ENCODE data around the gene KRT75.
"Not testable (repeated sequence)": the region's sequence is repeated elsewhere in the genome, so short reads cannot be mapped to it uniquely, and the experiment has no call there.

Gene KRT75

DNA sequence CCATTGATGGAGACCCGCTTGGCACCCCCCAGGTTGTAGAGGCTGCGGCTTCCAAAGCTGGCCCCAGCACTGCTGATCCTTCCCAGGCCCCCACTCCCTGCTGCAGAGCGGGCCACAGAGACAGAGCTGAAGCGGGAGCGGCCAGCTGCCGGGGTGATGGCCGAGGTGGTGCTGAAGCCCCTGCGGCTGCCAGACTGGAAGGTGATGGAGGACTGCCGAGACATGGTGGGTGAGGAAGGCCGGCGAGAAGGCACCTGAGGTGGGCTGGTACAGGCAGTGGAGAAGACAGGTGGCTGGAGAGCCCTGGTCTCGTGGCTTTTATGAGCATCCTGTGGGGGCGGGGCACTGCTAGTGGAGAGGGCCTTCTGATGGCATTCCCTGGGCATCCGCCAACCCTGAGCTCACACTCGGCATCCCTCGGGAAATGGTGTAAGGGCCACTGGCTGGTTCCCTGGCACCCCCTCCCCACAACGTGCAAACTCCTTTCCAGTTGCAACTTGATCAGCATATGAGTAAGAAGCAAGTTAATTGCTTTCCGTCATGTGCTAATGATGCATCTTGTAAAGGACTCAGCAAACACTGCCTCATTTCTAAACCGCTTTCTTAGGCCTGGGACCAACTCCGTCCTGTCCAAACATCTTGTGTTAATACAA is at the start of gene KRT75:
Gene KRT75 (minus strand): TSS at position 291 of the 653 bp plus-strand sequence. CDS start 67 bp downstream, at position 224.
- no peak for DNase-seq

DNA sequence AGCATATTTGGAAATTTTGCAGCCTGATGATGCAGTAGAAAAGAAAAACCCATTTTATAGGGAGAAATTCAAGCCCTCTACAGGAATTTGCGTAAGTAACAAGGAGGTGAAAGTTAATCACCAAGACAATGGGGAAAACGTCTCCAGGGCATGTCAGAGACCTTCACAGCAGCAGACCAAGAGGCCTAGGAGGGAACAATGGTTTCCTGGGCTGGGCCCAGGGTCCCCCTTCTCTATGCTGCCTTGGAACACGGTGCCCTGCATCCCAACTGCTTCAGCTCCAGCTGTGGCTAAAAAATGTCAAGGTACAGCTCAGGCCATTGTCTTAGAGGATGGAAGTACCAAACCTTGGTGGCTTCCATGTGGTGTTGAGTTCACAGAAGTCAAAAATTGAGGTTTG is 45.9 kb upstream of the KRT75 start:
- DNase-seq = no peak

- no peak for DNase-seq
Observed at GRCh38 chr12:52477651-52478050, 43.5 kb upstream of the KRT75 start.

GRCh38 chr12:52474212-52474611 is 40.0 kb upstream of the KRT75 start:
- no peak for DNase-seq

DNA sequence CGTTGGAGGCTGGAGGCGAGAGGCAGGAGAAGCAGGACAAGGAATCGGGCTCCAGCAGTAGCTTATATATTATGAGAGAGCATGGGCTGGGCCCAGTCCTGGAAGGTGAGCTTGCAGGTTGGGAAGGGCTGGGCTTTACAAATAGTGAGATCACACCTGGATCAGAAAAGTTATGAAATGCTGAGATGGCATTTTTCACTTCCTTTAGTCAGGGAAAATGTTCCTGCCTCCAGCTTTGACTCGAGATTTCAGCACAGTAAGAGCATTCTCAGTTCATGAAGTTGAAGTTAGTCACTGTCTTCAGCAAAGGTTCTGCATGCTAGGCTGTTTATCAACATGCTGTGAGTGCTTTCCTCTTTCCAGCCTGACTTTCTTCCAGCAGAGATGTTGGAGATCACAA is 39.6 kb upstream of the KRT75 start, which contains the start of gene KRT6C:
Gene KRT6C (minus strand): TSS at position 38 of the 400 bp plus-strand sequence. CDS start 68 bp downstream, outside the sequence.
- no peak for DNase-seq

GRCh38 chr12:52469853-52470252 is 35.7 kb upstream of the KRT75 start:
- no peak for DNase-seq

DNA sequence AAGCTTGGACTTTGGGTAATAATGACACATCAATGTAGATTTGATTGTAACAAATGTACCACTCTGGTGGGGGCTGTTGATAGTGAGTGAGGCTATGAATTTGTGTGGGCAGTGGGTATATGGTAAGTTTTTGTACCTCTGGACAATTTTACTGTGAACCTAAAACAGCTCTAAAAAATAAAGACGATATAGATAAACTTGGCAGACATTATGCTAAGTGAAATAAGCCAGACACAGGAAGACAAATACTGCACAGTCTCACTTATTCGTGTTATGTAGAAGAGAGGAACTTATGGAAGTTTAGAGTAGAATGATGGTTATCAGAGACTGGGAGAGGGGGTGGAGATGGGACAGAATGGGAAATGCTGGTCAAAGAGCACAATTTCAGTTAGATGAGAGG is 30.7 kb upstream of the KRT75 start:
- DNase-seq = no peak

GRCh38 chr12:52461693-52462092 is 27.5 kb upstream of the KRT75 start:
- no peak for DNase-seq

DNA sequence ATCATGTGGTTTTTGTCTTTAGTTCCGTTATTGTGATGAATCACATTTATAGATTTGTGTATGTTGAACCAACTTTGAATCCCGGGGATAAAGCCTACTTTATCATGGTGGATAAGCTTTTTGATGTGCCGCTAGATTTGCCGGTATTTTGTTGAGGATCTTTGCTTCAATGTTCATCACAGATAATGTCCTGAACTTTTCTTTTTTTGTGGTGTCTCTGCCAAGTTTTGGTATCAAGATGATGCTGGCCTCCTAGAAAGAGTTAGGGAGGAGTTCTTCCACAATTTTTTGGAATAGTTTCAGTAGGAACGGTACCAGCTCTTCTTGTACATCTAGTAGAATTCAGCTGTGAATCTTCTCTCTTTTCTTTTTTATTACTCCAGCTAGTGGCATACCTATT is 24.7 kb upstream of the KRT75 start:
- DNase-seq = no peak

GRCh38 chr12:52455821-52456220 is 21.6 kb upstream of the KRT75 start:
- DNase-seq = no peak

GRCh38 chr12:52454411-52455201 is 20.4 kb upstream of the KRT75 start:
- no peak for DNase-seq

DNA sequence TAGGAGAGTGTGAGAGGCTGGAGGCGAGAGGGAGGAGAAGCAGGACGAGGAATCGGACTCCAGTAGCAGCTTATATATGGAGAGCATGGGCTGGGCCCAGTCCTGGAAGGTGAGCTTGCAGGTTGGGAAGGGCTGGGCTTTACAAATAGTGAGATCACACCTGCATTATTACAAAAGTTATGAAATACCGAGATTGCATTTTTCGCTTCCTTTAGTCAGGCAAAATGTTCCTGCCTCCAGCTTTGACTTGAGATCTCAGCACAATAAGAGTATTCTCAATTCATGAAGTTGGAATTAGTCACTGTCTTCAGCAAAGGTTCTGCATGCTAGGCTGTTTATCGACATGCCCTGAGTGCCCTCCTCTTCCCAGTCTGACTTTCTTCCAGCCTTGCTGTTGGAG is 17.9 kb upstream of the KRT75 start, which contains the start of gene KRT6B:
Gene KRT6B (minus strand): TSS at position 46 of the 400 bp plus-strand sequence. CDS start 68 bp downstream, outside the sequence.
- no peak for DNase-seq

DNA sequence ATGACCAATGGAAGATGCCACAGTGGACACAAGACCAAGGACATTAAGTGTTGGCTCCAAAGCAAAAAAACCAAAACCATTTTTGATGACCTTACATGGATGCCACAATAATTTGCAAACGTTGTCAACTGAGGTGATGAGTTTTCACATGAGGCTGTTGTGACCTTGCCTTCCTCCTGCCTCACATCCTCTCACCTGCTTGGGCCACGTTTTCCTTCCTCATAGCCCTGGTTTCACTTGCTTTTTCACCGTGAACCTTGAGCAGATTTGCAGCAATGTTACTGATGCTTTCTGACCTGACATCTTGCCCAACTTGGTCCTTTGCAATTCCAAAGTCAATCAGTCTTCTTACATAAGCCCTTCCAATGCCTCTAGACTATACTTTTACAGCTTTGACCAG is 14.1 kb upstream of the KRT75 start:
- DNase-seq = no peak

DNA sequence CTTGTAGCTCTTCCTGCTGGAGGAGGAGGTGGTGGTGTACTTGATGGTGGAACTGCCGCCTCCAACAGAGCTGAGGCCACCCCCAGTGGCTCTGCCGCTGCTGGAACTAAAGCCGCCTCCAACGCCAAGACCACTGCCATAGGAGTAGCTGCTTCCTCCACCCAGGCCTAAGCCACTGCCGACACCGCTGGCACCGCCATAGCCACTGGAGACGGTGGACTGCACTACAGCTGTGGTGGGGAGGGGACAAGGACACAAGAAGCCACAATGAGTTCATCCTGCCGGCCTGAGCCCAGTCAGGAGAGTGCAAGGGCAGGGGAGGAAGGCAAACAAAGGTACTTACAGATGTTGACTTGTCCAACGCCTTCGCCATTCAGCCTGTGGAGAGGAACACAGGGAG is 13.0 kb upstream of the KRT75 start:
- DNase-seq = not testable (repeated sequence)

- DNase-seq = no peak
Observed at GRCh38 chr12:52446367-52447045, 12.3 kb upstream of the KRT75 start.

DNA sequence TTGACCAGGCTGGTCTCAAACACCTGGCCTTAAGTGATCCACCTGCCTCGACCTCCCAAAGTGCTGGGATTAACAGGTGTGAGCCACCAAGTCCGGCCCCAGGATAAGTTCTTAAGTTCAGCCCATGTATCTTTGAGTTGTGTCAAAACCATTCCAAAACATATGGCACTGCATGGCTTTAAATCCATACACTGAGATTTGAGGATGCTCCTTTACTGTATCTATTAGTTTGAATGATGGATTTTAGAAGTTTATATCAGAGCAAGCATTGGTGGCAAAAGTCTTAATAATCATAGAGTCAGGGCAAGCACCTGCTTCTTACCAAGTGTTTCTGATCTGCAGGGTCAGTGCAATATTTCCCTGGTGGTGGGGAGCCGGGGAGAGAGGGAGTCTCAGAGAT is 11.7 kb upstream of the KRT75 start:
- DNase-seq = no peak

DNA sequence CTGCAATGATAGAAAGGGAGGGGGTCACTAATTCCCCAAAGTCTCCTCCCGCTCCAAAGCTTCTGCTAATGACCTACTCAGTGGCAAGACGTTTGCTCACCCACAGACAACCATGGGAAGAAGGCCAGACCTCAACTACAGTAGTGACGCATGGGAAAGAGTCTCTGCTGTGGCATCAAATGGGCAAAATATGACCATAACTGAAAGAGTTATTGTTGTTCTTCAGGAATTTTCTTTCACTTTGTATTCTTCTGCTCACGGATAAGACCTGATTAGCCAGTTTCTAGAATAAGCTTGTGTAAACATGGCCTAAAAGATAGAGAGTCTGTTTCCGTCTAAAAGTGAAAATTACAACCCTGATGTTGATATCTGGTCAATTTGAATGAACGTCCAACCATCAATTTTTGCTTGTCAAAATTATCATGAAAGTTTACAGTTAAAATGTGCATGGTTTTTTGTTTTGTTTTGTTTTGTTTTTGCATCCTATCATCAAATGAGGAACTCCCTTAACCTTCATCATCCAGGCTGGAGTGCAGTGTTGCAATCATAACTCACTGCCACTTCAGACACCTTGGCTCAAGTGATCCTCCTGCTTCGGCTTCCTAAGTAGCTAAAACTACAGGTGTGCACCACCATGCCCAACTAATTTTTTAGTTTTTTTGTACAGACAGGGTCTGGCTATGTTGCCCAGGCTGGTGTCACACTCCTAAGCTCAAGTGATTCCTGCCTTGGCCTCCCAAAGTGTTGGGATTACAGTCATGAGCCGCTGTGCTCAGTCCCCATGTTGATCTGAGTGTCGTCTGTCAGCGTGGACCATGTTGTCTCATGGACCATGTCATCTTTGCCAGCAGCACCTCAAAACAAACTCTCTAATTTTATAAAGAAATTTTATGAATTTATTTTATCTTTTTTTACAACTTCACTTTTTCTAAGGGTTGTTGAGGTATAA is 10.8 kb upstream of the KRT75 start:
- no peak for DNase-seq

GRCh38 chr12:52443966-52444365 is 9.8 kb upstream of the KRT75 start:
- DNase-seq = no peak

- DNase-seq = no peak
Observed at GRCh38 chr12:52442600-52443061, 8.5 kb upstream of the KRT75 start.

GRCh38 chr12:52441320-52441911 is 7.2 kb upstream of the KRT75 start:
- DNase-seq = no peak

- DNase-seq = no peak
Observed at GRCh38 chr12:52440821-52441319, 6.7 kb upstream of the KRT75 start.

- DNase-seq = no peak
Observed at GRCh38 chr12:52439845-52440244, 5.7 kb upstream of the KRT75 start.

Measured in CD4-positive, alpha-beta T cell treated with Interferon gamma for 1 hour (primary cell).